GM12878 (cell line): ENCODE results near the gene ASGR1. TPM values are rescaled to one million over a fixed set of nuclear protein-coding genes. Genes with fewer than 3 reads are reported as not detected.

Source experiments
- ATAC-seq: fragments of 200-7000 bp; cut with Tn5 transposase; 3 replicates; pipeline ENCODE4 v1.9.1; 2020; ENCODE audit warnings: mild to moderate bottlenecking, moderate library complexity
- Bru-seq: library from RNA; stranded (reverse); fragments of 400-500 nt; gene quantifications from one replicate; lab custom pipeline; 2021; lab: Mats Ljungman, UMichigan
- BruChase-seq, 2 experiments: library from RNA; stranded (reverse); fragments of 400-500 nt; gene quantifications; one replicate each; lab custom pipeline; 2021; lab: Mats Ljungman, UMichigan
- BruUV-seq: library from RNA; stranded (reverse); fragments of 400-500 nt; replicated peaks from 2 replicates; lab custom pipeline; 2021; lab: Mats Ljungman, UMichigan
- CTCF ChIA-PET: fragments of 300-600 bp; sonication (Branson Sonifier 250); formaldehyde crosslinking; extraction: SDS; loops from one replicate; lab custom pipeline; 2021; ENCODE audit warnings: inconsistent platforms; lab: Yijun Ruan, JAX
- POLR2A ChIA-PET: fragments of 350-600 bp; formaldehyde crosslinking; extraction: SDS; loops from one replicate; lab custom pipeline; 2021; ENCODE audit warnings: inconsistent platforms; lab: Charles Lee
- RAD21 ChIA-PET: fragments of 300-600 bp; sonication (Branson Sonifier 250); formaldehyde crosslinking; loops from one replicate; lab custom pipeline; 2023; ENCODE audit warnings: antibody characterized with exemption; ENCODE audit not compliant: unreplicated experiment; lab: Charles Lee
- SMC1A ChIA-PET: fragments of 300-600 bp; sonication (Branson Sonifier 250); formaldehyde crosslinking; loops from one replicate; lab custom pipeline; 2023; ENCODE audit not compliant: unreplicated experiment, uncharacterized antibody; lab: Charles Lee
- DNase-seq: peaks from one replicate; pipeline ENCODE4 v3.0.0-alpha.2; 2011; ENCODE audit warnings: low read depth, low spot score
- FAIRE-seq: peaks from 3 replicates; lab custom pipeline; 2011; peaks lifted over from hg19 to GRCh38; lab: Jason Lieb, UNC
- H2AFZ ChIP-seq: 2 replicates; pipeline ENCODE4 v1.6.0; 2011; ENCODE audit warnings: low read depth, low read length, control low read depth; ENCODE audit not compliant: control insufficient read depth
- H3K27ac ChIP-seq: 2 replicates; pipeline ENCODE4 v1.5.1; 2011; ENCODE audit warnings: control low read depth; ENCODE audit not compliant: control insufficient read depth, insufficient read depth
- H3K27me3 ChIP-seq, 2 experiments: replicated peaks in 1 of 2; 2 replicates each; pipeline versions ENCODE4 v1.6.0 to v1.6.1; 2011; ENCODE audit warnings: low read length in 1 of 2; ENCODE audit not compliant: control insufficient read depth in 2 of 2, insufficient read depth in 2 of 2
- H3K36me3 ChIP-seq, 2 experiments: 2 replicates each; pipeline ENCODE4 v1.5.1; 2011; ENCODE audit warnings: low read length in 1 of 2; ENCODE audit not compliant: control insufficient read depth in 2 of 2, insufficient read depth in 2 of 2
- H3K4me1 ChIP-seq: 2 replicates; pipeline ENCODE4 v1.6.1; 2011; ENCODE audit warnings: mild to moderate bottlenecking, low read length, moderate library complexity, mixed read lengths; ENCODE audit not compliant: control insufficient read depth, insufficient read depth
- H3K4me2 ChIP-seq: 2 replicates; pipeline ENCODE4 v1.6.0; 2011; ENCODE audit warnings: control low read depth; ENCODE audit not compliant: control insufficient read depth, insufficient read depth
- H3K4me3 ChIP-seq: fragments of 200-600 bp; sonication (generic); 2 replicates; pipeline ENCODE4 v1.5.1; 2016
- H3K79me2 ChIP-seq: 2 replicates; pipeline ENCODE4 v1.6.0; 2011; ENCODE audit warnings: low read length; ENCODE audit not compliant: control insufficient read depth, insufficient read depth
- H3K9ac ChIP-seq: 2 replicates; pipeline ENCODE4 v1.8.0; 2011; ENCODE audit warnings: low read length, control low read depth, mixed read lengths; ENCODE audit not compliant: control insufficient read depth, insufficient read depth
- H3K9me3 ChIP-seq: replicated peaks from 3 replicates; pipeline ENCODE4 v1.5.1; 2011; ENCODE audit warnings: mild to moderate bottlenecking, low read length; ENCODE audit not compliant: control insufficient read depth, insufficient read depth
- H4K20me1 ChIP-seq: 2 replicates; pipeline ENCODE4 v1.6.0; 2011; ENCODE audit not compliant: control insufficient read depth, insufficient read depth
- PBX3 ChIP-seq: IDR thresholded peaks from 2 replicates; pipeline ENCODE4 v1.6.1; 2011; ENCODE audit warnings: mild to moderate bottlenecking, low read depth, low read length, moderate library complexity; ENCODE audit not compliant: insufficient replicate concordance
- SREBF2 ChIP-seq: IDR thresholded peaks from 2 replicates; pipeline ENCODE4 v1.6.1; 2012; ENCODE audit warnings: mild to moderate bottlenecking, low read length
- ZNF592 ChIP-seq: fragments of 450-650 bp; IDR thresholded peaks from 2 replicates; pipeline ENCODE4 v1.6.1; 2017; ENCODE audit warnings: mild to moderate bottlenecking, moderate library complexity
- WGBS: methylation state at CpG from one replicate; pipeline ENCODE4 v1.1.6; 2016; ENCODE audit warnings: low lambda C conversion rate; ENCODE audit not compliant: insufficient replicate concordance, insufficient coverage; ENCODE audit errors: missing lambda C conversion rate; 5-methylcytosine and 5-hydroxymethylcytosine counted together
- in situ Hi-C: fragments of 300-500 bp; cut with MboI; formaldehyde crosslinking; loops from 9 replicates; pipeline ENCODE4 v1.14.3; 2018; ENCODE audit warnings: mixed read lengths
- intact Hi-C: fragments of 100-400 bp; cut with micrococcal nuclease; formaldehyde crosslinking; loops from one replicate; pipeline ENCODE4 v1.14.2; 2022; ENCODE audit not compliant: unreplicated experiment
- long read RNA-seq, 2 experiments: library from polyadenylated mRNA; unstranded; transcript quantifications; one replicate each; pipeline ENCODE4 v2.0.0, GENCODE V29; 2019 to 2020
- polyA minus RNA-seq, 3 experiments: library from RNA; depleted of rRNA, polyadenylated mRNA; stranded (reverse); fragments of >200 nt; gene quantifications; 2 replicates each; pipeline ENCODE4 v1.2.3, GENCODE V29; 2011
- polyA plus RNA-seq, 11 experiments: library from polyadenylated mRNA; depleted of rRNA in 4 of 11; unstranded in 6 of 11; stranded (reverse) in 5 of 11; fragments of >200 nt; fragmentation: Nextera tagmentation in 4 of 11; fragmentation: Illumina TruSeq in 1 of 11; extraction: Ambion mirVana in 4 of 11; extraction: Trizol in 1 of 11; gene quantifications; 1 replicate in 1 of 11; 2 replicates in 10 of 11; pipeline versions ENCODE4 v1.2.1 to v1.2.3, GENCODE V29; 2011 to 2016; ENCODE audit warnings: inconsistent platforms in 2 of 11, missing spikeins in 2 of 11, low read depth in 1 of 11
- total RNA-seq, 4 experiments: library from RNA; depleted of rRNA in 3 of 4; stranded (reverse); fragments of >200 nt in 3 of 4; fragmentation: Illumina TruSeq in 1 of 4; extraction: Trizol in 1 of 4; gene quantifications; 2 replicates each; pipeline versions ENCODE4 v1.2.1 to v1.2.3, GENCODE V29; 2013 to 2021

Gene ASGR1
- 0.76 and 1.3 TPM in 2 replicates for total RNA-seq (2013; cell fraction: nucleolus; rRNA removed)
- total RNA-seq (2014; rRNA removed) (0.34 TPM in 1 of 2 replicates, not detected in the other), total RNA-seq (2014; rRNA removed; fragmentation: Illumina TruSeq; extraction: Trizol) (not detected in 2 replicates), total RNA-seq (2021) (0.43 TPM in 1 of 2 replicates, not detected in the other), polyA plus RNA-seq (2011; rRNA removed) (0.16 TPM in 1 of 2 replicates, not detected in the other), polyA plus RNA-seq (2014; fragmentation: Illumina TruSeq; extraction: Trizol) (0.12 TPM in 1 of 2 replicates, not detected in the other), polyA plus RNA-seq (2014; fragmentation: Nextera tagmentation; extraction: Ambion mirVana) (not detected), polyA plus RNA-seq (2014; rRNA removed) (0.06 TPM in 1 of 2 replicates, not detected in the other), polyA plus RNA-seq (2016; fragmentation: Nextera tagmentation; extraction: Ambion mirVana) (not detected), polyA minus RNA-seq (2011; rRNA and poly(A)+ RNA removed) (not detected in 2 replicates), Bru-seq, nascent RNA (percentile 25 among the genes with signal in this experiment), BruChase-seq, experiment 1, labeled RNA remaining after a 6-hour chase (percentile 39 among the genes with signal in this experiment), BruChase-seq, experiment 2, labeled RNA remaining after a 2-hour chase (percentile 35 among the genes with signal in this experiment)
- not detected for polyA plus RNA-seq (2011; ENCODE audit: low read depth)
- polyA plus RNA-seq (2011; cell fraction: cytosol; rRNA removed): 0.12 and 0.18 TPM in 2 replicates
- polyA plus RNA-seq (2011; cell fraction: nucleus; rRNA removed): 0.37 and 0.57 TPM in 2 replicates
- 0.18 TPM in 1 of 2 replicates, not detected in the other for polyA plus RNA-seq (2012)
- not detected in 2 replicates for polyA minus RNA-seq (2011; cell fraction: cytosol; rRNA and poly(A)+ RNA removed)
- not detected in 2 replicates for polyA minus RNA-seq (2011; cell fraction: nucleus; rRNA and poly(A)+ RNA removed)
- long read RNA-seq, experiment 1: 0 reads
- long read RNA-seq, experiment 2: 0 reads

- no peak within 1 kb of the TSS for H3K27ac ChIP-seq
- no peak within 1 kb of the TSS for H3K9ac ChIP-seq
- ATAC-seq (no peak), DNase-seq (no peak), FAIRE-seq (no peak)
- no peak within 1 kb of the TSS for H2AFZ ChIP-seq
- ChIA-PET POLR2A (no interaction called here), CTCF (interaction anchor here (0.8 to 3.5 kb wide), 3 partner anchors 128 to 134 kb away, joined by 5 to 34 read pairs (median 11); no protein-coding TSS in a partner anchor), RAD21 (no interaction called here), SMC1A (interaction anchor here (2.6 kb wide), 1 partner anchor 133 kb away, joined by 14 read pairs; no protein-coding TSS in a partner anchor)
- peaks cover 6% of the 10 kb centered on the region for H3K4me1 ChIP-seq
- H4K20me1 ChIP-seq: no peaks in the 10 kb centered on the region
- intact Hi-C loops (loop anchor here (10.0 kb wide), 1 partner anchor 265 kb away; no protein-coding TSS in a partner anchor), in situ Hi-C loops (no loop called here)
- WGBS: 34% methylated on average over 19 of the region's 20 CpGs
- no peak for TF ChIP-seq PBX3
- no peak for TF ChIP-seq SREBF2
- TF ChIP-seq ZNF592: no peak
- H3K79me2 ChIP-seq: no peaks in the 10 kb centered on the region
- no peak within 1 kb of the TSS for H3K4me2 ChIP-seq
- no peak within 1 kb of the TSS for H3K4me3 ChIP-seq
- H3K27me3 ChIP-seq: peaks cover 2 to 6% of the 10 kb centered on the region in 2 experiments; a peak in 3 of 4 replicates
- no peaks in the 10 kb centered on the region; the same call in 2 of the 3 replicates for H3K9me3 ChIP-seq
- H3K36me3 ChIP-seq: no peaks in the 10 kb centered on the region
- no TSS peak for BruUV-seq
Measured at GRCh38 chr17:7179317-7180254, at the start of gene ASGR1. TSS of gene ASGR1 (minus strand) at chr17:7179370. CDS start at chr17:7178563, 807 bp downstream.
